CD4-positive, alpha-beta T cell treated with Interleukin-1 beta for 1 hour (primary cell): ENCODE measurements around the gene DPM2.
A peak's percentile ranks its signal among the peaks of the same experiment; 100 is the strongest.

ENCODE experiments used
- DNase-seq, 2 donors: peaks; one replicate each; pipeline ENCODE4 v3.0.0-alpha.2; 2020 to 2022

Gene DPM2, protein sequence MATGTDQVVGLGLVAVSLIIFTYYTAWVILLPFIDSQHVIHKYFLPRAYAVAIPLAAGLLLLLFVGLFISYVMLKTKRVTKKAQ

GRCh38 chr9:127937388-127938297 lies at the start of gene DPM2:
TSS of gene DPM2 (minus strand) at chr9:127937854. CDS start at chr9:127937820, 34 bp downstream.
- DNase-seq: peak; percentile 86 to 88

- no peak for DNase-seq
Measured at GRCh38 chr9:127987103-127987614, 49.5 kb upstream of the DPM2 start.

GRCh38 chr9:127985011-127985410 lies 47.4 kb upstream of the DPM2 start:
- DNase-seq: no peak

DNA sequence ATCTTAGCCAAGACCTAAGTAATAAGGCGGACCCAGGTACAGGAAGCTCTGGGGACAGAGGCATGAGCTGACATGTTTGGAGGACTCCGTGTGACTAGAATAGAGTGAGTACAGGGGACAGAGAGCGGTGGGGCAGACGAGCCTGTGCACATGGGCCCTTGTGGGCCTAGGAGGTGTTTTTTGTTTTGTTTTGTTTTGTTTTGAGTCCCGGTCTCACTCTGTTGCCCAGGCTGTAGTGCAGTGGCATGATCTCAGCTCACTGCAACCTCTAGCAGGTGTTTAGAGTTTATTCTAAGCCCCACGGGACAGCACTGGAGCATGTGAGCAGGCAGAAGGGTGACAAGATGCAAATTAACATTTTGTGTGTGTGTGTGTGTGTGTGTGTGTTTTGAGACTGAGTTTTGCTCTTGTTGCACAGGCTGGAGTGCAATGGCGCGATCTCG lies 46.2 kb upstream of the DPM2 start:
- peak in 1 of 2 donors; percentile 80 for DNase-seq

GRCh38 chr9:127982912-127983311 lies 45.3 kb upstream of the DPM2 start:
- DNase-seq: no peak

DNA sequence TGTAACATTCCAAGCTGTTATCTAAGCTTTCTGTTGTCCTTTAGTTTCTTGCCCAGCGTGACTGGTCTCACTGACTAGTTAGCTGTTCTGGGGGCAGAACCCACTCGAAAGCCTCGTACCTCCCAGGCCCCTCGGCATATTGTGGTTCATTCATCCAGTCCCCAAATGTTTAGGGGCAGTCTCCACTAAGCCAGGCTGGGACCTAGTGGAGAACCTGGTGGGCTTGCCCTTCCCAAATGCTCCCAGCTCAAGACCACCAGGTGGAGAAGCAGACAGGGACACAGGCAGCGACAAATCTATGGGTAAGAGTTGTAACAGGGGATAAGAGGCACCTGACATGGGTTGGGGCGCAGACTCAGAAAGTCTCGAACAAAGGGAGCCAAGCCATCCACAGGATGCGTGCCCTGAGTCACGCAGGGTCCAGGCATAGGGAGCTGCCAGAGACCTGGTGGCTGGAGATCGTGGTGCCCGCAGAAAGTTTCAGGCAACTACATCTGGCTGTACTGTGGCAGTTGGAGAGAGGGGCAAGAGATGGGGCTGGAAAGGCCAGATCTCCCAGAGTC lies 44.0 kb upstream of the DPM2 start:
- DNase-seq: no peak

DNA sequence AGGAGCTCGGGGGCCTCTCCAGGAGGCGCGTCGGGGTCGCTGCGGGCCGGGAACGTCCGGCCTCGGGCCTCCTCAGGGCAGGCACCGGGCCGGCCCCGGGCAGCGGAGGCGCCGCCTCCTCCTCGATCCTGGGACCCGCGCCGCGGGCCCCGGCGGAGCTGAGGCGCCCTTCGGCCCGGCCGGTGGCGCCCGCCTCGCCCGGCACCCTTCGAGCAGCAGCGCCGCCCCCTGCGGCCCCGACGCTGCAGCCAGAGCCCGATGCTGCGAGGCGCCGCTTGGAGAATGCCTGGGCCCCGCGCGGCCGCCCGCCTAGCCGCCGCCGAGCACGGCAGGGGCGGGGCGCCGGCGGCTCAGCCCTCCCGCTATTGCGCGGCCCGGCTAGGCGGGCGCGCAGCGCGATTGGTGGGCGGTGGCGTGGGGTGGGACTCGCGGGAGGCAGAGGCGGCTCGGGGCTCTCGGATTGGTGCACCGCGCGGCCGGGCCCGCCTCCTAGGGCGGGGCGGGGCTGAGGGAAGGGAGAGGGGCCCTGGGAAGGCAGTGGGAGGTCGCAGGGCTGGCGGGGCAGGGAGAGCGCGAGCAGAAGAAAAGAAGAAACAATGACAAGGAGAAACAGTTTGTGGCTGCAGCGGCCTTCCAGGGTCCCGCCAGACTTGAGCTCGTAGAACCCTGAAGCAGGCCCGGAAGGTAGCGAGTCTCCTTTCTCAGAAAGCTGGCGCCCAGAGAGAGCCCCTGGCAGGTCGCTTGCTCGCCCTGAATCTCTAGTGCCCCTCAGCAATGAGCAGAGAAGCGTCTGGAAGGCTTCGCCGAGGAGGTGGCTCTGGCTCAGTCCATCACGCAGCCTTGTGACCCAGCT lies 43.3 kb upstream of the DPM2 start, which contains the start of gene EEIG1:
TSS of gene EEIG1 (minus strand) at position 284 of the 853 bp plus-strand sequence. CDS start 852 bp downstream, outside the sequence.
- peak; percentile 95 to 97 for DNase-seq

GRCh38 chr9:127980060-127980705 lies 42.5 kb upstream of the DPM2 start:
- DNase-seq: peak; percentile 57 to 62

DNA sequence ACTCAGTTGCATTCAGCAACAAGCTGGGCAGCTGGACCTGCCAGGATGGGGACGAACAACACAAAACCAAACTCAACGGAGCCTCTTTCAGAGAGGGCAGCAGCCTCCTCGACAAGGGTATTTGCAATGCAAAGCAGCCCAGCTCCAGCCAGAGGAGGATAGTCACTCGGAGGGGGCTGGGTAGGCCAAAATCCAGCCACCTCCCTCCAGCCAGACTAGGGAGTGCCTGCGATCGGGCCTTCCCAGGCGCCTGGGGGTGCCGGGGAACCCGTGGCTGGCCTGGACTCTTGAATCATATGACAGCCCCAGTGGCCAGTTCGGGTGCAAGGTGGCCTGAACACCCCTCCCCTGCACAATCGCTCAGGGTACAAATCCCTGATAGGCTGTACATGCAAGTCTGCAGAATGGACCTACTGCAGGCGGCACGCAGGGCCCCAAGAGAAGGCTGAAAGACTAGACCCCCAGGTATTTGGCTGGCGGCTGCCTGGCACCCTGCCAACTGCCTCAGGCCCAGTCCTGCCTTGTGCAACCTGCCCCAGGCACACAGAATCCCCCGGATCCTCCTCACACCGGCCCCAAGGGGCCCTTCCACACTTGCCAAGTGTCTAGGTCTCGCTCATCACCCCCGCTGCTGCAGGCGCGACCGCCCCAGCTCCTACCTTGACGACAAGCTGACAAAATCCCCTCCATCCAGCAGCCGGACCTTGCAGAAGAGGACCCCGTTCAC lies 41.8 kb upstream of the DPM2 start:
- no peak for DNase-seq

DNA sequence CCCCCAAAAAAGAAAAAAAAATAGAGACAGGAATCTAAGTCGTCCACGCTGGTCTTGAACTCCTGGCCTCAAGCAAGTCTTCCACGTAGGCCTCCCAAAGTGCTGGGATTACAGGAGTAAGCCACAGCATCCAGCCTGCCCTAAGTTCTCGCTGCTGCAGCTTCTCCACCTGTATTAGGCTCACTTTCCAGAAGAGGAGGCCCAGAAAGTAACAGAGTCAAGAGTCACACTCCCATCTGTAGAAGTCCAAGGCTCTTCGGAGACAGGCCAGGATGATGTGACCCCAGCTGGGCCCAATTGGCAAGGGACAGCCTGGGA lies 41.3 kb upstream of the DPM2 start:
- no peak for DNase-seq

- no peak for DNase-seq
Measured at GRCh38 chr9:127977884-127978647, 40.4 kb upstream of the DPM2 start.

DNA sequence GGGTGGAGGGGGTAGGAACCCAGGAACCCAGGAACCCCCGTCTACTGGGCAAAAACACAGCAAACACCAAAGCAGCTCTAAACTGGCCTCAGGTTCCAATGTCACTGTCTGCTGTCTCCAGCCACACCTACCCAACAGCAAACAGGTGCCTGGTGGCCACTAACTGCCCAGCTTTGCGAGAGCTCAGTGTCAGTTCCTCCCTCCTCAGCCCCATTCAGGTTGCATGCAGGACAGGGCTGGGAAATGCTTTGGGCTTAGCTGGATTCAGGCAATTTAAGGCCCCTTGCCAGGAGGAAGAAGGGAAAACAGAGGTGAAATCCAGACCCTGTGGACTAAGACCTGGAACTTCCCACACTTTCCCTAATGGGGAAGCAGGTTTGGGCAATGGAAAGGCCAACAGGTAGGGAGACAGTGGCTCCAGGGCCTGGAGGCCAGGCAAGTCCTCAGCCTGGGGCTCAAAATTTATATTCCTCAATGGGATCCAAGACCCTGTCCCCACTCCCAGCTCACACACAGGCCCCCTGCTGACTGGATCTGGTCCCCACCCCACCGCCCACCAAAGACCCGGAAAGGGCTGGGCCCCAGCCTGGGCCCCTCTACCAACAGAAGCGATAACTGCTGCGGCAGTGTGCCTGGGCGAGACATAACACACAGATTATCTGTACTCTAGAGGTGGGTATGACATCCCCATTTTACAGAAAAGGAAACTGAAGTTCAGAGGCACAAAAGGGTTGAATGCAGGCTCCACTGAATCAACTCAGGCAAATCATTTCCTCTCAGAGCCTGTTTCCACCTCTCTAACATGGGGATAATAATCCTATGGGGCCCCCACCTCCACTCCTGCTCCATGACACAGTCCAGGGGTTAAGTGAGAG lies 39.6 kb upstream of the DPM2 start:
- no peak for DNase-seq

DNA sequence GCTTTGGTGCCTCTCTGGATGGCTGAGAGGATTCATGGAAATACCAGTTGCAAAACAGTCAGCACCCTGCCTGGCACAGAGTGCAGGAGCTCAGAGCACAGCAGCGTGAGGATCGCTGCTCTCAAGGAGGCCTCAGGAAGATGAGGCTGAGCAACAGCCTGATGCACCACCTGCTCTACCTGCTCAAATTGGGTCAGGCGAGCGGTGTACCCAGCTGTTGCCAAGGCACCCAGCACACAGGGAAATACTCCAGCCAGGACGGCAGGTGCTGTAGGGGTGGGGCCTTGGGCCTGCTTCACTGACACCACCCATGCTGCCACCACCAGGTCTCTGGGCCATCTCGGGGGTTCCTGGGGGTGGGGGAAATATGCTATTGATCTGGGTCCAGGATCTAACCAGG lies 38.8 kb upstream of the DPM2 start:
- peak; percentile 57 to 61 for DNase-seq

DNA sequence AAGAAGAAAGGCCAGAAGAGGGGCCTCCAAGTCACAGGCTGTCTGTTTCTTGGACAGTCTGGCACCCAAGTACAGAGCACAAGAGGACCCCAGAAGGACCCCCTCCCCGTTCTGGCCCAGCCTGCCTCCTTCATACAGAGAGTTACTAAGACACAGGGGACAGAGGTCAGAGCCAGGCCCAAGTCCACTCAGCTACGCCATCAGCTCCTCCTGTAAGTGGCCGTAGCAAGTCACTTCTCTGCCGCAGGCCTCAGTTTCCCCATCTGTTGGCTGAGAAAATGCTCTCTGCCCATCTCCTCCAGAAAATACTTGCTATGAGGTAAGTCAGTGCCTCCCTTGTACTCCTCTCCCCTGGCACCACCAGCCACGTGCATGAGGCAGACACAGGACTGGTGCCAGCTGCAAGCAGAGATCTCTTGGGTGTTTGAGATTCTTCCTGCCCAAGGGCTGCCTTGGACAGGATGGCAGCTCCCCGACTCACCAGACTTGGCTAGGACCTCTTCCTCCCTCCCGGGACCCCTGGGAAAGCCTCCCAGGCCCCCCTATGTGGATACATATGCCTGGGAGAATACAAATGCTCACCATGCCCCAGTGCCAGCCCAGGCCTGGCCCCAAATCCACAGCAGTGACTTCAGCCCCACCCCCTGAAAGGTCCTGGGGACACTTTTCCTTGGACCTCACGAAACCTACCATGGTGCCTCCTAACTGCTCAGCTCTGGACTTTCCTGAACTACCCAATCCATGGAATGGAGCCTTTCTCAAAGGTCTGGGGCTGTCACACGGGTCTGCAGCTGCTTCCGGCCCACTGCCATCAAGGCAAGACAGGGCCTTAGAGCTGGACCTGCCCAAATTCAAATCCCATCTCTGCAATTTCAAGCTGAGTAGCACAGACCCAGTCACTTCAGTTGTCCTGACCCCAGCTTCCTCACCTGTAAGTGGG lies 38.0 kb upstream of the DPM2 start:
- no peak for DNase-seq

GRCh38 chr9:127974769-127975261 lies 37.2 kb upstream of the DPM2 start:
- no peak for DNase-seq

DNA sequence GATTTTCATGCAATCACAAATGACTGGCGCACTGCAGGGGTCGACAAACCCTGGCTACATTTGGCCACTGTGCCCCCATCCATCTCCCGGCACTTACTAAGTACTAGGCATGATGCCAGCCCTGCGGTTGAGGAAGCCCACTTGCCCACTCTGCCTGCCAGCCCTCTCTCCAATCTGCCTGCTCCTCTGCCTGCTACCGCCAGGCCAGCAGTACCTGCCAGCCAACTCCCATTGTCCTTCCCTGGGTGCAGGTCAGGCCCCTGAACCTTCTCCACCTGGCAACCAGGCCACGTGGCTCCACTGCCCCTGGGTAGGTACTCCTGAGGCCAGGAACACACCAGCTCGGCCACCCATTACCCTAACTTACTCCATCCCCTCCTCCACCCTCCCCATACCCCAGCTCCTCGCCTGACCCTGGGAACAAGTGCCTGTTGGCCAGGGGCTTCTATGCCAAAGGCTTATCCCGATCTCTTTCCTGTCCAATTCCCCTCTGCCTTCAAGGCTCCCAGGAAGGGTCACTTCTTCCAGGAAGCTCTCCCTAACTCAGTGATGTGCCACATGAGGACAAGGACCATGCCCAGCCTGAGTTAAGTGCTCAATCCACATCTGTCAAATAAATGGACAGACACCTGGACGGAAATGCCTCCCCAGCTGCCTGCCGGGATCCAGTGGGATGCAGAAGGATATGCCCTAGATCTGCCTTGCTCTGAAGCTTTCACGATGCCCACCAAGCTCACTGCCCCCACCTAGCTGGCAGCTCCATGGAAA lies 36.5 kb upstream of the DPM2 start:
- DNase-seq: no peak

GRCh38 chr9:127973169-127974000 lies 35.7 kb upstream of the DPM2 start:
- DNase-seq: no peak
